Neural progenitor cell (in vitro differentiated cells): ENCODE data around the gene CNTRL.
"Not testable (repeated sequence)": the region's sequence is repeated elsewhere in the genome, so short reads cannot be mapped to it uniquely, and the experiment has no call there.

Experiments
- EZH2 ChIP-seq: fragments of 200-600 bp; sonication (generic); IDR thresholded peaks from 2 replicates; pipeline ENCODE4 v1.6.1; 2017; ENCODE audit warnings: antibody characterized with exemption, mild to moderate bottlenecking, moderate library complexity
- TF ChIP-seq, protein P1 (sequence below): fragments of 200-600 bp; sonication (generic); IDR thresholded peaks from 2 replicates; pipeline ENCODE4 v1.5.1; 2017; ENCODE audit warnings: antibody characterized with exemption, mild to moderate bottlenecking

GRCh38 chr9:121035717-121036116 is 39.0 kb upstream of the CNTRL start:
- not testable (repeated sequence) for TF ChIP-seq EZH2
- TF ChIP-seq, protein P1, sequence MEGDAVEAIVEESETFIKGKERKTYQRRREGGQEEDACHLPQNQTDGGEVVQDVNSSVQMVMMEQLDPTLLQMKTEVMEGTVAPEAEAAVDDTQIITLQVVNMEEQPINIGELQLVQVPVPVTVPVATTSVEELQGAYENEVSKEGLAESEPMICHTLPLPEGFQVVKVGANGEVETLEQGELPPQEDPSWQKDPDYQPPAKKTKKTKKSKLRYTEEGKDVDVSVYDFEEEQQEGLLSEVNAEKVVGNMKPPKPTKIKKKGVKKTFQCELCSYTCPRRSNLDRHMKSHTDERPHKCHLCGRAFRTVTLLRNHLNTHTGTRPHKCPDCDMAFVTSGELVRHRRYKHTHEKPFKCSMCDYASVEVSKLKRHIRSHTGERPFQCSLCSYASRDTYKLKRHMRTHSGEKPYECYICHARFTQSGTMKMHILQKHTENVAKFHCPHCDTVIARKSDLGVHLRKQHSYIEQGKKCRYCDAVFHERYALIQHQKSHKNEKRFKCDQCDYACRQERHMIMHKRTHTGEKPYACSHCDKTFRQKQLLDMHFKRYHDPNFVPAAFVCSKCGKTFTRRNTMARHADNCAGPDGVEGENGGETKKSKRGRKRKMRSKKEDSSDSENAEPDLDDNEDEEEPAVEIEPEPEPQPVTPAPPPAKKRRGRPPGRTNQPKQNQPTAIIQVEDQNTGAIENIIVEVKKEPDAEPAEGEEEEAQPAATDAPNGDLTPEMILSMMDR, result not testable (repeated sequence)
